Measurements from ENCODE around the gene ANKRD12. TPM values are rescaled to one million over a fixed set of nuclear protein-coding genes. Genes with fewer than 3 reads are reported as not detected.

Gene ANKRD12
- total and polyA plus RNA-seq, 12 donors, result 14.1 to 91.2 (median 36.5) TPM

GRCh38 chr18:9237981-9238380, 101.4 kb downstream of the ANKRD12 start:
- no peaks in the 10 kb centered on the region for H3K4me1 ChIP-seq (replicated peaks in 1 of 2)
- H3K27ac ChIP-seq, result no peak overlapping the region
- no peak overlapping the region for H3K4me3 ChIP-seq
- no peaks in the 10 kb centered on the region for H3K27me3 ChIP-seq
- peak in 1 of 7 donors; percentile 5 for DNase-seq
- no peaks in the 10 kb centered on the region for H3K9me3 ChIP-seq (replicated peaks in 1 of 3)
- intact Hi-C loops (cut with DNase I), result no loop called here
- whole genome bisulfite sequencing, 4 donors, result 80 to 84% (median 83%) methylated on average over 2 of the region's 2 CpGs
- no peaks in the 10 kb centered on the region for H3K36me3 ChIP-seq (replicated peaks in 1 of 2)
- TF ChIP-seq CTCF (IDR thresholded peaks at IDR 0.05) (no peak), POLR2A (IDR thresholded peaks at IDR 0.05) (no peak)

GRCh38 chr18:9239720-9240119, 103.1 kb downstream of the ANKRD12 start:
- intact Hi-C loops (cut with DNase I), result no loop called here
- WGBS, 4 donors, result 56 to 75% (median 56%) methylated on average over 1 of the region's 1 CpG
- H3K27me3 ChIP-seq, result no peaks in the 10 kb centered on the region
- no peak overlapping the region for H3K4me3 ChIP-seq
- H3K9me3 ChIP-seq (replicated peaks in 1 of 3), result no peaks in the 10 kb centered on the region
- no peaks in the 10 kb centered on the region for H3K4me1 ChIP-seq (replicated peaks in 1 of 2)
- H3K36me3 ChIP-seq (replicated peaks in 1 of 2), result no peaks in the 10 kb centered on the region
- no peak for DNase-seq
- H3K27ac ChIP-seq, result no peak overlapping the region
- TF ChIP-seq CTCF (IDR thresholded peaks at IDR 0.05) (no peak), POLR2A (IDR thresholded peaks at IDR 0.05) (no peak)

- DNase-seq, result no peak
- no peak for TF ChIP-seq POLR2A (IDR thresholded peaks at IDR 0.05)
- no peak for TF ChIP-seq CTCF (IDR thresholded peaks at IDR 0.05)
- no peaks in the 10 kb centered on the region for H3K27me3 ChIP-seq
- H3K4me3 ChIP-seq, result no peak overlapping the region
- no peaks in the 10 kb centered on the region for H3K9me3 ChIP-seq (replicated peaks in 1 of 3)
- no peak overlapping the region for H3K27ac ChIP-seq
- WGBS, 4 donors, result 70 to 84% (median 80%) methylated on average over 4 of the region's 4 CpGs
- intact Hi-C loops (cut with DNase I), result no loop called here
- H3K4me1 ChIP-seq (replicated peaks in 1 of 2), result no peaks in the 10 kb centered on the region
- H3K36me3 ChIP-seq (replicated peaks in 1 of 2), result no peaks in the 10 kb centered on the region
These were observed 103.7 kb downstream of the ANKRD12 start for GRCh38 chr18:9240270-9240669.

GRCh38 chr18:9243029-9243428, 106.4 kb downstream of the ANKRD12 start:
- intact Hi-C loops (cut with DNase I), result no loop called here
- H3K27me3 ChIP-seq, result no peaks in the 10 kb centered on the region
- H3K27ac ChIP-seq, result no peak overlapping the region
- no peaks in the 10 kb centered on the region for H3K4me1 ChIP-seq (replicated peaks in 1 of 2)
- H3K9me3 ChIP-seq (replicated peaks in 1 of 3), result no peaks in the 10 kb centered on the region
- no peak for TF ChIP-seq POLR2A (IDR thresholded peaks at IDR 0.05)
- no peak for TF ChIP-seq CTCF (IDR thresholded peaks at IDR 0.05)
- H3K36me3 ChIP-seq (replicated peaks in 1 of 2), result no peaks in the 10 kb centered on the region
- no peak overlapping the region for H3K4me3 ChIP-seq
- no peak for DNase-seq
